Measurements from ENCODE around the gene CH25H.

The CH25H gene

DNA sequence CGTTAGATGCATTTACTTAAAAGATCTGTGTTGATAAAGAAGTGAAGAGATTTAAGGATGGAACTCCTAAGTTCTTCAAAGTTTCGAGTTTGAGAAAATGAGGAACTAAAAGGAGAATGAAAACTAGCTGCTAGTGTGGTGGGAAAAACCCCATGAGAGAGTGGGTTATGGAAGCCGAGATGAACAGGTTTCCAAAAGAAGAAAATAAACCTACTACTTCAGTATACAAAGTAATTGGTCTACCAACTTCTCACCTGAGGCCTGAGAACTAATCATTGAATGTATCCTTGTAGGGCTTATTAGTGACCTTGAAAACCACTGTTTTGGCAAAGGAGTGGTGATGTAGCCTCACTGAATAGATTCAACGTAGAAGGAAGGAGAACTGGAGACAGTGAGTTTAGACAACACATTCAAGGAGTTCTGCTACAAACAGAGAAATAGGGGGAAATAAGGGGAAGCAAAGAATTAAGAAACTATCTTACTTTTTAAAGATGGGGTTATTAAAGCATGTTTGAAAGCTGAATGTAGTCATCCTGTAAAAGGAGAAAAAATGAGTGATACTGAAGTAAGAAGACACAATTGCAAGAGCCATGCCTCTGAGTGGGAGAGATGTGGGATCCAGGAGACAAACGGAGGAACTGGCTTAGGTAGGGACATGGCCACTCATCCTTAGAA is 50.8 kb downstream of the CH25H start:
- no peak for DNase-seq (ENCODE audit: low read depth in 3 of 3)
